Activated CD8-positive, alpha-beta memory T cell treated with anti-CD3 and anti-CD28 coated beads for 48 hours (primary cell): Measurements from ENCODE around the gene CRIP3.
"Not testable (repeated sequence)": the region's sequence is repeated elsewhere in the genome, so short reads cannot be mapped to it uniquely, and the experiment has no call there.

Experiments
- DNase-seq, 3 experiments: peaks; one replicate each; pipeline ENCODE4 v3.0.0-alpha.2; 2020; ENCODE audit warnings: low read depth in 2 of 3, low spot score in 2 of 3

The CRIP3 gene, protein sequence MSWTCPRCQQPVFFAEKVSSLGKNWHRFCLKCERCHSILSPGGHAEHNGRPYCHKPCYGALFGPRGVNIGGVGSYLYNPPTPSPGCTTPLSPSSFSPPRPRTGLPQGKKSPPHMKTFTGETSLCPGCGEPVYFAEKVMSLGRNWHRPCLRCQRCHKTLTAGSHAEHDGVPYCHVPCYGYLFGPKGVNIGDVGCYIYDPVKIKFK

DNA sequence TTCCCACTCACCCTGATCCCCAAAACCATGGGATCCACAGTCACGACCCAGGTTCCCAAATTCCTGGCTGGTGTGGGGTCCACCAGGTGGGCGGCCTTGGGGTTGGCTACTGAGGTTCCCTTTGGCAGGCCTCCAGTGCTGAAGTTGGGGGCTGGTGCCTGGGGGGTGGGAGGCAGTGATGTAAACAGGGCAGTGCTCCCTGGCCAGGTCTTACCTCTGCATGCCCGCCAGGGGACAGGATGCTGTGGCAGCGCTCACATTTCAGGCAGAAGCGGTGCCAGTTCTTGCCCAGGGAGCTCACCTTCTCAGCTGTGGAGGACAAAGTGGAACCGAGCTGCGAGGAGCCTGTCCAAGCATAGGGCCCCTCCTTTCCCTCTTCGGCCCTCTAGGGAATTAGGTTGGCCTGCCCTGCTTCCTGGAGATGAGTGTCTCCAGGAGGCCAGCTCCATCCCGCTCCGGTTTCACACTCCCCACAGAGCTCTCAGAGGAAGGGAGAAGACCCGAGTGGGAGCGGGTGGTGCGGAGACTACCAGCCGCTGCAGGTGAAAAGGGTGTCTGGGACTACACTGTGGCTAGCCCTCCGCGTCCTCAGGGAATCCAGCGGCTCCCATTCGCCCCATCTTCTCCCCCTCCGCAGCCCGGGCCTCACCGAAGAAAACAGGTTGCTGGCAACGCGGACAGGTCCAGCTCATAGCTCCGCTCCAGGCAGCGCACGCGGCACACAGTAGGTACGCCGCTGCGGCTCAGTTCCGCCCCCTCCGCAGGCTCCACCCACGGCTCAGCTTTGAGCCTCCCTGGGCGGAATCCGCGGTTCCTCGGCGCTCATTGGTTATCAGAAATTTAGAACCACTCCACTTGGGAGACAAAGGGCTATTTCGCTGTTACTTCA, at the start of gene CRIP3:
Gene CRIP3 (minus strand): TSS at position 726 of the 889 bp plus-strand sequence. CDS start 34 bp downstream, at position 692.
- peak in 1 of 3 experiments; percentile 11 for DNase-seq

DNA sequence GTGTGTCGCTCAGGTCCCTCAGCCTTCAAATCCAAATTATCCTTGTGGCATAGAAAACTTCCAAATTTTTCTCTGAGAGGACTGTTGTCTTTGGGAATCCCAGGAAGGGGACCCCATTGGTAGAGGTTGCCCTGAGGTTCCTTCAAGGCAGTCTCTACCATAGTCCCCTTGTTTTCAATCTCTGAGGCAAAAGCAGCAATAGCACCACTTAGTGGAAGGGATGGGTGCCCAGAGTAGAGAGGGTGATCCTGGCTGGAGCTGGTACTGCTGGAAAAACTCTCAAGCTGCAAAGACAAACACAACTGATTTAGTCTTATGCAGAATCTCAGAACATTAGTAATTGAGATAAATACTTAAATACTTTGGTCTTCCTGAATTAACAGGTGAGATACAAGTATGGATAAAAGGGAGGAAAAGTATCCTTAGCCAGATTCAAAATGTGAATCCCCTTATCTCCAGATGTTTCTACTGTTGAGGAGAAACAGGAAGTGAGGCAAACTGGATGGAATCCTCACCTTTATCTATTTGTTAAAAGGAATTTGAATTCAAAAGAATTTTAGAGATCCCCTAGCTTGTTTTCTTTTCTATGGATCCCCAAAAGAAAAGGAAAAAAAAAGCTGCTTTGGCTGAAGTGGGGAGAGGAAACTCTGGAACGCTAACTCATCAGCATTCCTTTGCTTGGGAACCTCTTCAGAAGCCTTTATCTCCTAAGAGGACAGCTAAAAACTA, 47.4 kb upstream of the CRIP3 start:
- DNase-seq: no peak

DNA sequence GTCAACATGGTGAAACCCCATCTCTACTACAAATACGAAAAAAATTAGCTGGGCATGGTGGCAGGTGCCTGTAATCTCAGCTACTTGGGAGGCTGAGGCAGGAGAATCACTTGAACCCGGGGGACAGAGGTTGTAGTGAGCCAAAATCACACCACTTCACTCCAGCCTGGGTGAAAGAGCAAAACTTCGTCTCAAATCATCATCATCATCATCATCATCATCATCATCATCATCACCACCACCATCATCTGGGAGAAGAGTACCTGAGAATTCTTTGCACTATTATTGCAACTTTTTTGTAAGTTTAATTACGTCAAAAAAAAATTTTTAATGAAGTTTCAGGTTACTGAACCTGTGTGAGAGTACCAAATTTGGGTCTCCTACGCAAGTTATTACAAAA, 43.3 kb upstream of the CRIP3 start:
- not testable (repeated sequence) for DNase-seq

DNA sequence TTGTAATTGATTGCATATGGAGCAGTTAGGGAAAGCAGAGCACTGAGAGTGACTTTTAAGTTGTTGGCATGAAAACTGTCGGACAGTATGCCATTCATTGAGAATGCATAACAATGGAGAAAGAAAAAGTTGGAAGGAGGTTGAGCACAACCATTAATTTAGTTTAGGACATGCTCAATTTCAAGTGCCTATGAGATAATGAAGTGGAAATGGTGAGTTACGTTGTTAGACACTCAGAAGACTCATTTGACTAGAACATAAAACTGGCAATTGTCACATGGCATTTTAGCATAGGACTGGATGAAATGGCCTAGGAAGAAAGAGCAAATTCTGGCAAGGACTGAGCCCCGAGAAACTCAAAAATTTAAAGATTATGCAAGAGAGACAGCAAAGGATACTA, 38.8 kb upstream of the CRIP3 start:
- DNase-seq: no peak

DNA sequence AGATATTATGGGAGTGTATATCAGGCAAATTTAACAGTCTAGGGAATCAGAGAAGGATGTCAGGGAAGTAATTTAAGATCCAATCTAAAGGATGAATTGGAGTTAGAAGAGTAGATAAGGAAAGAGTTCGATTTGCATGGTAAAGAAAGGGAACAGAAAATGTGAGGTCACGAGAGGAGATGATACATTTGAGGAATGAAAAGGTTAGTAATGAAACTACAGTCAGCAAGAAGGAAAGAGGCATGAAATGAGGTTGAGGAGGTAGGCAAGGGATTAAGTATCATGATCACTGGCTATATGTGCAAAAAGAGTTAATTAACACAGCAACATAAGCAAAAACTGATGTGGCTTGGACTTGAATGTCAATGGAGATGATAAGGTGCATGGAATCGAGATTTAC, 38.4 kb upstream of the CRIP3 start:
- no peak for DNase-seq

DNA sequence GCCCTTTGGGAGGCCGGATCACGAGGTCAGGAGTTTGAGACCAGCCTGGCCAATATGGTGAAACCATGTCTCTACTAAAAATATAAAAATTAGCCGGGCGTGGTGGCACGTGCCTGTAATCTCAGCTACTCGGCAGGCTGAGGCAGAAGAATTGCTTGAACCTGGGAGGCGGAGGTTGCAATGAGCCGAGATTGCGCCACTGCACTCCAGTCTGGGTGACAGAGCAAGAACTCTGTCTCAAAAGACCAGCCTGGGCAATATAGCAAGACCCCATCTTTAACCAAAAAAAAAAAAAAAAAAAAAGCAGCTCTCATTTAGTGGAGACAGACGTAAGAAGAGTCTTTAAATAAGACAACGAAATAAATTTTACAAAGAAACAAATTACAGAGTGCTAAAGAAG, 37.6 kb upstream of the CRIP3 start:
- not testable (repeated sequence) for DNase-seq

DNA sequence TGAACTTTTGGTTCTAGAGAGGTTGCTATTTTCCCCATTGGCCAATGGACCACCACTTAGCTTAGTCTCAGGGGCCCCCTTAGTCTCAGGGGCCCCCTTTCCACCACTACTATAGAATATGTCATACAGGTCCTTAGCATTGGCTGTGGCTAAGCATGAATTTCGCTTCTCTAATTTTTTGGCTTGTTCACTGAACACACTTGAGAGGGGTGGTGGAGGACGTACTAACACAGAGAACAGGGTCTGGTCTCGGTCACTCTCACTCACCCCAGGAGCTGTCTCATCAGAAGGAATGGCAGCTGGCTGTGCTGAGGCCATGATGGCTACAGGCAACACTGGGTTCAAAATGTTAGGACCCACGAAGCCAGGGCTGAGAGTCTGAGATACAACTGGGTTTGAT, 30.5 kb upstream of the CRIP3 start:
- no peak for DNase-seq

DNA sequence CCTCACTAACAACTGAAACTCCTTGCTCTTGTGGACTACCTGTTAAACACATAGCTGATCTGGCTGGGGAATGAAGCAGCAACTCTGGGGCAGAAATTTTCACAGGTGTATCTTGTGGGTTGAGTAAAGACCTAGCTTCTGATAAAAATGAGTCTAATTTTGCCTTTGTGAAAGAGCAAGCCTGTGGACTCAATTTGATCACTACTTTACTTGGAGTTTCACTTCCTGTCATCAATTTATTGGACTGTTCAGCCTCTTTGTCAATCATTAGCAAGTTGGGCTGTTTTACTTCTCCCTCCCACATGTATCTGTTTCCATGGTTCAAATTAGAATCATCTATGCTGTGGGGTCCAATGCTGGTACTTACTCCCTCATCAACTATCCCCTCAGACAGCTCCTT, 29.6 kb upstream of the CRIP3 start:
- no peak for DNase-seq

DNA sequence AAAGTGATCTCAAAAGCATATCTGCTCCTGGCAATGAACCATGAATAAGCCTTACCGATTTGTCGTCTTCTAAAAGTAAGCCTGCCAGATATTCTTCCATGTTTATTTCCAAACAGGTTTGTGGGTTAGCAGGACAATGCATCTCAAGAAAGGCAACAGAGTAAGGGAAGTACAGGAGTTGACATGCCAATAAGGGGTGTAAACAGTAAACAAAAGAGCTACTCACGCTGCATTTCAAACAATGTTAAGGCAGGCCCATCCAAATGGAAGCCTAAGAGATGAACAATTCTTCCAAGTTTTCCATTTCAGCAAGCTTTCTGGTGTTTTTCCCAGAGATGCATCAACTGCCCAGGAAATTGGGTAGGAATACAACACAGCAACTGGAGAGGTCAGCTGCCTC, 27.8 kb upstream of the CRIP3 start:
- DNase-seq: no peak

DNA sequence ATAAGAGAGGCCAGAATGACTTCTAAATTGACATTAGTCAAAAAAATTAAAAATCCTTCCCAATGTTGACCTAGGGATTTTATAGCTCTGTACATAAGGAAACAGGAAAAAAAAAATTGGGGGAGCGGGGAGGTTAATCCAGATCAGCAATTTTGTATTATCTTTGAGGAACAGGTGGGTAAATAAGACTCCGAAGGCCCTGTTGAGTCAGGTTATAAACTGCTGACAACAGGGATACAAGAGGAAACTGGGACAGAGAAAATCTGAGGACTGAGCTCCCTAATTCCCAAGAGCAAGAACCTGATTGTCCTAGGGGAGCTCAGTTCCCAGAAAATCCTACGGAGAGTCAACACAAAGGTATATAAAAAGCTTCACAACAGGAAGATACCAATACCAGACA, 26.8 kb upstream of the CRIP3 start:
- DNase-seq: no peak

DNA sequence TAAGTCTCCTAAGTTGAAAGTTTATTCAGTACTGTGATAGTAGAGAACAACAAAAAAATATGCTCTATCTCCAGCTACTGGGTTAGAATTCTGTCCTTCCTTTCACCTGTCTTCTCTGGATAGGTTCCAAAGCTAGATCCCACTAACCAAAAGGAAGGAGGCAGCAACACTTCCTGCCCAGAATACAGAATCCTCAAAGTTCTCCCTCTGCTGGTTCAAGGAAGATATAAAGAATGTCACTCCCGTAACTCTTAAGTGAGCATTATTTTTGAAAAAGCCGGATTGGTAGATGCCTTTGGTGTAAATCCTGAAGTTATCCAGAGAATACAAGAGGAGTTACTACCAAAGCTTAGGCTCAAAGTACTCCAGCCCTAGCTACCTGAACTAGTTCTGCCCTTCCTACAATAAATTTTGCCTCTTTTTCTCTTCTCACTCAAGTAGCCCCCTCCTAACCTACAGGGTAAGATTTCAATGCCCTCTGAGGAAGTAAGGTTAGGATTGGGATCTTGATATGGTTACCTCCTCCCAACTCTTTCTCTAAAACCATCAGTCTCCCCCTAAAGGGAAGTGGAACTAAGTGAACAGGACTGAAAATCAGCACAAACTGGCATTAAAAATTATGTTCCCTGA, 26.0 kb upstream of the CRIP3 start:
- no peak for DNase-seq

DNA sequence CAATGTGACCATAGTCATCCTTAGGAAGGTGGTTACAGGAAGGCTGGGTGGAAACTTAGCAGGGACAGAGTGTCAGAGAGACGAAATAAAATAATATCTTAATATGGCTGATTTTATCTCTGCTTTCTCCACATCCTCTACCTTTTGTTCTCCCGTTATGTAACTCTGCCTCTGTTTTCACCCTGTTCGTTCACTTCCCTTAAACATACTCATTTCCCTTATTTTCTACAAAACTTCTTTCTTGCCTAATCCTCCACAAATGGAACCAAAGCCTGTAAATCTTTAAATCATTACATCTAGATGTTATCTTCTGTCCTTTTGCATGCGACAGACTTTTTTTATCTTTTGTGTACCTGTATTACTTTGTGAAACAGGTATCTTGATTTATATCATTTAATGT, 23.3 kb upstream of the CRIP3 start:
- no peak for DNase-seq

DNA sequence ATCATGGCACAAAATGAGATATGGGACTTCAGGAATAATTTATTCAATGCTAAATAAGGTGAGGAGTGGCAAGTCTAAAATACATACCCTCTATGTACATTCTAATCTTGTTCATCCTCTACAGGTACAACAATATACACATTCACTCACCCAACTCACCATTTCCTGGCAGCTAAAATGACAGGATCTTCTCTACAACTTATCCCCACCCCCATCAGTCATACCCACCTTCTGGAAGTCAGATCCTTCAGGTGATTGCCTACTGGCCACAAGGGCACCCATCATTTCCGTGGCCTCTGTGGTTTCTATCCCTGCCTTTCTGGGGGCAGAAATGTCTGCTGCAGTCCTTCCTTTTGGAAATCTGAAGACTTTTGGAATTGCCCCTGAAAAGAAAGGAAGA, 22.8 kb upstream of the CRIP3 start:
- DNase-seq: no peak

DNA sequence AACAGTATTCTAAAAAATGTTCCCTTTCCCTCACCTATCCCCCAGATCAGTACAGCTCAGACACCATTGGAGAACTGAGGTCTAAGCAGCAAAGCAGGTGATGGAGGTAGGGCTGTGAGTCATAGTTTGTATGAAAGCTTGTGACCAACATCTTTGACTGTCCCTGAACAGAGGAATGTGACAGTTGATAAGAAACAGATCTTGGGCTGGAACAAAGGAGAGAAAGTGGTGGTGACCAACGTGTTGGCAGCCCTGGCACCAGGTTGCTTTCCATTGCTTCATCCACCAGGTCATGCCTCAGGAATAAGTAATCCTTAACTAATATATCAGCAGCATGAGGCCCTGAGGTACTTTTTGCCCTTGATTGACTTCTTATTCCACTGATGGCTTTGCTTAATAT, 19.9 kb upstream of the CRIP3 start:
- no peak for DNase-seq

DNA sequence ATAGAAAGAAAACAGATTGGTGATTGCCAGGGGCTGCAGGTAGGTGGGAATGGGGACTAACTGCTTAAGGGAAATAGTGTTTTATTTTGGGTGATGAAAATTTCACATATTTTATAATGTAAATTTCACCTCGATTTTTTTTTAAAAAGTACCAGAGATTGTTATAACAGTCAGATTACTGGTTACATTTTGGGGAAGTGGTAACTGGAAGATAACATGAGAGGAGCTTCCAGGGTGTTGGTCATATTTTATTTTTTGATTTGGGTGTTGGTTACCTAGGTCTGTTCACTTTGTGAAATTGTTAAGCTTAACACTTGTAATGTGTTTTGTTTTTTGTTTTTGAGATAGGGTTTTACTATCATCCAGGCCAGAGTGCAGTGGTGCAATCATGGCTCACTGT, 17.2 kb upstream of the CRIP3 start:
- no peak for DNase-seq

DNA sequence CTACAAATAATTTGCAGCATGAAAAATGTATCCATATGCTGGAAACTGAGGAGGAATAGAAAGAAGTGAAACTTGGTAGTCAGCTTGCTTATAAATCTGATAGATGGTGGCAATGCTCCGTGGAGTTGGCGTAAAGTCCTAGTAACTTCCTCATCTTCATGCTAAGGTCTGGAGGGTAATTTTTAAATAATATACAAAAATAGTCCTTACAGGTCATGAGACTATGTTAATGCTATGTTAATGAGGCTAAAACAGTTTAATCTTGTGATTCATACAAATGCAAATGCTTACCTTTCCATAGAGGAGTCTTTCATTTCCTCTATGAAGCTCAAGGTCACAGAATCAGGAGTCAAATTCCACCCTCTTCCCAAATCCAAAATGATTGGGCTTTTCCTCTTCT, 9.4 kb upstream of the CRIP3 start:
- DNase-seq: no peak

DNA sequence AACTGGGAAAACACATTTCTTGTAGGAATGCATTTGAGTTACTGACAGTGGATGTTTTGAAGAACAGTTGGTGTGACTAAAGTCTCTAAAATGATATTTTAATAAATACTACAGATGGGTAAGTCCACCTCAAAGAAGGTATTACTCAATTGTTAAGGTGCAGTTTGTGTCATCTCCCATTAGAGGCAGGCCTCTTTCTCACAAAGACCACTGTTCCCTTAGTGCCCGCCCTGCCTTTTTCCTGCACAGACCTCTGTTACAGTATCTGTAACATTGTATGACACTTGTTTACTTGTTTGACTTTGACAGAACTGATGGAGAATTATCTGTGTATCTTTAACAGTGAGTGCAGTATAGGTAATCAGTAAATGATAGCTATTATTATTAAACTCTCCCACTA, 5.2 kb upstream of the CRIP3 start:
- DNase-seq: no peak

DNA sequence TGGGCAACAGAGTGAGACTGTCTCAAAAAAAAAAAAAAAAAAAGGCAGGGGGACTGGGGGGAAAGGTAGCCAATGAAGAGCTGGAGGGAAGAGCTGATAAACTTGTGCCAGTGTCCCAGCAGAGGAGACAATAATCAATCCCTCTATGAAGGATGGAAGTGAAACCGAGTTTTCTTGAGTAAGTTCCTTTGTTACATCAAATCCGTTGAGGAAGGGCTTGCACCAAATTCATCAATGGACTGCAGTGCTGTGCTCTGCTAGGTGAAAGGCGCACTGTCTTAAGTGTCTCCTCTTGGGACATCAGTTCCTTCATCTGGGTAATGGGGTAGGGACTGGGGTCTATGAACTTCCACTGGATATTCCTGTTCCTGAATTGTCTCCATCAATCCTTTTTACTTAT, 3.0 kb upstream of the CRIP3 start:
- no peak for DNase-seq

DNA sequence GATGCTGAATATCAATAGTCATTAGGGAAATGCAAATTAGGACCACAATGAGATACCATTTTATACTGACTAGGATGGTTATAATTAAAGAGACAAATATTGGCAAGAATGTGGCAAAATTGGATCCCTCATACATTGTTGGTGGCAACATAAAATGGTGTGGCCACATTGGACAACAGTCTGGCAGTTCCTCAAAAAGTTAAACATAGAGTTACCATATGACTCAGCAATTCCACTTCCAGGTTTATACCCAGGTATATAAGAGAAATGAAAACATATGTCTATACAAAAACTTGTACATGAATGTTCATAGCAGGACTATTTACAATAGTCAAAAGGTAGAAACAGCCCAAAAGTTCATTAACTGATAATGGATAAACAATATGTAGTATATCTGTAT, 2.0 kb upstream of the CRIP3 start:
- no peak for DNase-seq

DNA sequence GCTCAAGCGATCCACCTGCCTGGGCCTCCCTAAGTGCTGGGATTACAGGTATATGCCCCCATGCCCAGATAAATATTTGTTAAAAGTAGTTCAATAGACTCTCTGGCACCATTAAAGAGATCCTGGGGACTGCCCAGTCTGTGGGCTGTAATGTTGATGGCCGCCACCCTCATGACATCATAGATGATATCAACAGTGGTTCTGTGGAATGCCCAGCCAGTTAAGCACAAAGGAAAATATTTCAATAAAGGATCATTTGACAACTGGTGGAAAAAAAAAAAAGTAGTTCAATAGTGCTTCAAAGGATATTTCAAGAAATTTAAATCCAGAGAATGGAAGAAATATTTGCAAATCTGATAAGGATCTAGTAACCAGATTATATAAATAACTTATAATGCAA, 1.5 kb upstream of the CRIP3 start:
- no peak for DNase-seq

DNA sequence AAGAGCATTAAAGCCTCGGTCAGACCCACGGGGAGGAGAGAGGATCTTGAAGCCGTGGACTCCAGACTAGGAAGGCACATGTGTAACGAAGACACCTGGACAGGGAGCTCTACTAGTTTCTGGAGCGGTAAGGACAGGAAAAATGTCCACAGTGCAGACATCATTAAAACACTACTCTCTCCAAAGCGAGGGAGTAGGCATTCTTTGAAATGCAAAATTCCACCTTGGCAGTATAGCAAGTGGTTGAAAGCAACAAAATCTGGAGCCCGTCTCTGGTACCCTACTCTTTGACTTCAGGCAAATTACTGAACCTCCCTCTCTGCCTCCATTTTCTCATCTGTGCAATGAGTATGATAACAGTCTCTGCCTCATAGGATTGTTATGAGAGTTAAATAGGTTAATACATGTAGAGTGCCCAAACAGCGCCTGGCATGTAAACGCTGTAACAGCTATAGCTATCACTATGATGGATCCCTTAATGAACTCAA, 408 bp upstream of the CRIP3 start:
- no peak for DNase-seq
